BLaER1 (cell line): Measurements from ENCODE around the gene MAPT.
"Not testable (repeated sequence)": the region's sequence is repeated elsewhere in the genome, so short reads cannot be mapped to it uniquely, and the experiment has no call there.

Experiments
- H3K27ac ChIP-seq: shearing (Covaris generic); formaldehyde crosslinking; 2 replicates; pipeline ENCODE4 v1.8.1; 2022
- H3K27me3 ChIP-seq: shearing (Covaris generic); formaldehyde crosslinking; 2 replicates; pipeline ENCODE4 v1.8.1; 2022
- H3K36me3 ChIP-seq: shearing (Covaris generic); formaldehyde crosslinking; 2 replicates; pipeline ENCODE4 v1.8.1; 2022
- H3K4me1 ChIP-seq: shearing (Covaris generic); formaldehyde crosslinking; 2 replicates; pipeline ENCODE4 v1.8.1; 2022
- H3K4me2 ChIP-seq: shearing (Covaris generic); formaldehyde crosslinking; 2 replicates; pipeline ENCODE4 v1.8.1; 2022
- H3K4me3 ChIP-seq: shearing (Covaris generic); formaldehyde crosslinking; 2 replicates; pipeline ENCODE4 v1.8.1; 2022
- H3K9ac ChIP-seq: shearing (Covaris generic); formaldehyde crosslinking; 2 replicates; pipeline ENCODE4 v1.8.1; 2022
- H3K9me3 ChIP-seq: shearing (Covaris generic); formaldehyde crosslinking; 2 replicates; pipeline ENCODE4 v1.8.1; 2022
- H4K20me1 ChIP-seq: shearing (Covaris generic); formaldehyde crosslinking; 2 replicates; pipeline ENCODE4 v1.8.1; 2022
- Cebpa-rat ChIP-seq: shearing (Covaris generic); IDR thresholded peaks from 2 replicates; pipeline ENCODE4 v1.8.1; 2022

The MAPT gene

DNA sequence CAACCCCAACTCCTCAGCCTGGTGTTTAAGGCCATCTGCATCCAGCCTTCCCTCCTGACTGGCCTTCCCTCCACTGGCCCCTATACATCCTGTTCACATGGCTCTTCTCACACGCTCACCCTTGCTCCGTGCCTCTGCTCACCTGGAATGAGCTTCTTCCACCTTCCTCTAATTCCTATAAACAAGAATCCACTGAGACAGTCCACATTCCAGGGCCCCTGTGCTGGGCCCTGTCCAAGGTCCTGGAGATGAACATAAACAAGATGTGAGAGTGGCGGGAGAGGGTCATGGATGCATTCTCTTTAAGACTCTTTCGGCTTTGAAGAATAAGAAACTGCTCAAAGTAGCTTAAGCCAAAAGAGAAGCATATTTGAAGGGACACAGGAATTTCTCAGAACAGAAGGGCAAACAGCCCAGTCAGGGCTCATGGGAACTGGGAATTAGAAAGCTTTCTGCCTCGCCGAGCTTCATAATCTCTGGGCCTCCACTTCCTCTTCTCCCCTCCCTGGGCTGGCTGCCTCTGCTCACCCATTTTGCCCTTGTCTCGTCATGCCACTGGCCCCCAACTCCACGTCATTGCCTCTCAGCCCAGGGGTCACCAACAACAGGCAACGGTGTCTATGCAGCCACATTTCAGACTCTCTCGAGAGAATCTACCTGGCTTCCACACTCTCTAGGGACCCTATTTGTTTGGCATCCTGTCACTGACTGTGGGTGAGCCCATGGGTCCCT lies 36.2 kb upstream of the MAPT start:
- peaks cover 10% of the 10 kb centered on the region; the same call in 1 of the 2 replicates for H4K20me1 ChIP-seq
- no peaks in the 10 kb centered on the region for H3K4me1 ChIP-seq
- TF ChIP-seq Cebpa-rat: no peak
- no peak overlapping the region for H3K27ac ChIP-seq
- H3K9me3 ChIP-seq: 0 out of 2 replicates have a peak, but pooled peaks cover 4% of the 10 kb centered on the region
- no peak overlapping the region for H3K4me3 ChIP-seq
- H3K9ac ChIP-seq: no peak overlapping the region
- H3K4me2 ChIP-seq: no peak overlapping the region
- no peaks in the 10 kb centered on the region for H3K36me3 ChIP-seq
- no peaks in the 10 kb centered on the region for H3K27me3 ChIP-seq

DNA sequence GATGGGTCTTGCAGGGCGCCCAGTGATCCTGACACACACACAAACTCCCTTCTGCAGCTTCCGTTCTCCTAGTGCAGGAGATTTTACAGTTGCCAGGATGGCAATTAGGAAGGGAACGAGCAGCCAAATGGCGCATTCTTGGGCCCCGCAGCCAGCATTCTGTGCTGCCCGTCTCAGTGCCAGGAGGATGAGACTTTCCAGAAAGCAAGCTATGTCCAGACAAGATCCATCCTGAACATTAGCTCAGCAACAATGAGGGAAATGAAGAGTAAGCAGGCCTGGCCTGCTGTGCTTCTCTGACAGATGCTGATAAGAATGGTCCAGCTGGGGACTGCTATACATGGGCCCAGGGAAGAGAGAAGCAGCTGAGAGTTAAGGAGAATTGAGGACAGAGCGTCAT lies 33.2 kb upstream of the MAPT start:
- no peaks in the 10 kb centered on the region for H3K4me1 ChIP-seq
- 0 out of 2 replicates have a peak, but pooled peaks cover 4% of the 10 kb centered on the region for H3K9me3 ChIP-seq
- no peaks in the 10 kb centered on the region for H3K36me3 ChIP-seq
- no peaks in the 10 kb centered on the region for H3K27me3 ChIP-seq
- H3K4me2 ChIP-seq: no peak overlapping the region
- H3K9ac ChIP-seq: no peak overlapping the region
- no peak overlapping the region for H3K27ac ChIP-seq
- H3K4me3 ChIP-seq: no peak overlapping the region
- no peak for TF ChIP-seq Cebpa-rat
- H4K20me1 ChIP-seq: peaks cover 10% of the 10 kb centered on the region; the same call in 1 of the 2 replicates

DNA sequence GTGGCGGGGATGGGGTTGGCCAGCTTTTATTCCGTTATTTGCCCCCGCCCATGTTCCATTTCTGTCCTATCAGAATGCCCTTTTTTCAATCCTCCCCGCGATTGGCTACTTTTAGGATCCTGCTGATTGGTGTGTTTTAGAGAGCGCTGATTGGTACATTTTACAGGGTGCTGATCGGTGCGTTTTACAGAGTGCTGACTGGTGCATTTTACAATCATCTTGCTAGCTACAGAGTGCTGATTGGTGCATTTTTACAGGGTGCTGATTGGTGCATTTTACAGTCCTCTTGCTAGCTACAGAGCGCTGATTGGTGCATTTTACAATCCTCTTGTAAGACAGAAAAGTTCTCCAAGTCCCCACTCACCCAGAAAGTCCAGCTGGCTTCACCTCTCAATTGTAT lies 32.2 kb upstream of the MAPT start:
- peaks cover 10% of the 10 kb centered on the region; the same call in 1 of the 2 replicates for H4K20me1 ChIP-seq
- not testable (repeated sequence) for H3K9me3 ChIP-seq, H3K27ac ChIP-seq, H3K4me1 ChIP-seq, H3K36me3 ChIP-seq, H3K4me3 ChIP-seq, H3K9ac ChIP-seq, H3K4me2 ChIP-seq, H3K27me3 ChIP-seq

DNA sequence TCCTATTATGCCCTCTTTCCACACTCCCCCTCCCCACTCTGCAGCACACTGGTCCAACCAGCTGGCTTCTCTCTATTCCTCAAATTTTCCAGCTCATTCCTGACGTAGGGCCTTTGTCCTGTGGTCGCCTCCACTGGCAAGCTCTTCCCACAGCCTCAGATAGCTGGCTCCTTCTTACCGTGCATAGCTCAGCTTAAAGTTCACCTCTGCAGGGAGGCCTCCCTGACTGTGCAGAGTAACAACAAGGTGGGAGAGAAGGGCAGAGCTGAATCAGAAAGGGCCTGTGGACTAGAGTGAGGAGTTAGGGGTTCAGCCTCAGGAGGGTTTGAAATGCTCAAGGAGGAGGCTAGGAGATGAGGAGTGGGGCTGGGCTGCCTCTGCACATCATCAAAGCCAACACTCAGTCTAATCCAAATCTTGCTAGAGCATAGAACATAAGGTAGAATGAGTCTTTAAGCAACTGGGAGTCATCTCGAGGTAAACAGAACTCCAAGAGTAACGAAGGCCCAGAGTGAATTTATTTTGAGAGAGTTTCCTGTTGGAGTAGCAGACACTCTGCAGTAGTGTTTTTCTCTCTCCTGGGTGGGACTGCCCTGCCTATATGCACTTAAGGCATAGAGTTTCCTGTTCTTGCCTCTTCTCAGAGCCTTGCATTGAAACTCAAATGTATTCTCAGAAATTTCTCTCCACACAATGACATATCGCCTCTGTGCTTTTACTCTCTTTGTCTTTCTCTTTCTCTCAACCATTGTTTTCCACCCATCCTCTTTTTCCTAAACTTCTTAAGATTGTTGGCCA lies 30.3 kb upstream of the MAPT start:
- Histone ChIP-seq H3K36me3 (no peaks in the 10 kb centered on the region), H3K27me3 (no peaks in the 10 kb centered on the region), H3K4me3 (no peak overlapping the region), H3K9me3 (0 out of 2 replicates have a peak, but pooled peaks cover 4% of the 10 kb centered on the region), H3K4me1 (no peaks in the 10 kb centered on the region), H3K27ac (no peak overlapping the region), H3K9ac (no peak overlapping the region), H3K4me2 (no peak overlapping the region), H4K20me1 (peaks cover 5% of the 10 kb centered on the region; the same call in 1 of the 2 replicates)
- no peak for TF ChIP-seq Cebpa-rat

DNA sequence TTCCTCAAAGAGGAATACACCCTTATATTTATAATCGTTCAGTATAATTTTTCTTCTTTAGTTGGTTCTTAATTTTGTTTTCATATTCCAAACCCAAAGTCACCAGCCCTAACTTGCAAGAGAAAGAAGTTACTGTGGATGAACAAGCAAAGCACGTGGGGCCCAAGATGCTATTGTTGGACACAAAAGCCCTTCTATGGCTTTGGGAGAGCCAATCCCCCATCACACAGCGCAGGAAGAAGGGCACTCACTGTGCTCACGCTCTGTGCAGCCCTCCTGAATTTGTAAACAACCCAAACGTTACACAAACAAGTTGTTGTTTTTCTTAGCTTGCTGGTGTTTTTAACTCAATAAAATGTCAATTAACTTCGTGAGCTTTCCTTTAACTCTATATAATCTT lies 27.2 kb upstream of the MAPT start:
- H3K36me3 ChIP-seq: no peaks in the 10 kb centered on the region
- no peaks in the 10 kb centered on the region for H3K9me3 ChIP-seq
- no peak overlapping the region for H3K27ac ChIP-seq
- no peak overlapping the region for H3K9ac ChIP-seq
- H3K4me3 ChIP-seq: no peak overlapping the region
- H3K4me1 ChIP-seq: peaks cover 8% of the 10 kb centered on the region
- no peaks in the 10 kb centered on the region for H4K20me1 ChIP-seq
- no peaks in the 10 kb centered on the region for H3K27me3 ChIP-seq
- no peak overlapping the region for H3K4me2 ChIP-seq
- TF ChIP-seq Cebpa-rat: no peak

DNA sequence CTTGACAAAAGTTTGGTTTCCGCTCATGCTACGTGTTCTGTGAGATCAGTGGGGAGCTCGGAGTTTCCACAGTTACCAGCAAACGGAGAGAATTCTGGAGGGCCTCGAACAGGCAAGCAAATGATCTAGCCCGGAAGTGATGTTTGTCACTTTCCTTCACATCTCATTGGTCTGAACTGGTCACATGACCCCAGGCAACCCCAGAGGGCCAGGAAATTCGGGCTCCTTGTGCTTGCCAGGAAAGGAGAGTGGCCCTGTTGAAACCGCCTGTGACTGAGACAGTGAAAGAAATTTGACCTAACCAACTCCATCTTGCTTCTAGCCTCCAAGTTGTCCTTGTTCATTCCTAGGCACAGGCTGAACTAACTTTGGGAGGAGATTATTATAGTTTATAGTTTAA lies 26.7 kb upstream of the MAPT start:
- Histone ChIP-seq H3K4me1 (peaks cover 8% of the 10 kb centered on the region), H3K27ac (no peak overlapping the region), H3K4me3 (no peak overlapping the region), H3K4me2 (no peak overlapping the region), H3K9me3 (no peaks in the 10 kb centered on the region), H3K36me3 (no peaks in the 10 kb centered on the region), H4K20me1 (no peaks in the 10 kb centered on the region), H3K27me3 (no peaks in the 10 kb centered on the region), H3K9ac (no peak overlapping the region)
- TF ChIP-seq Cebpa-rat: no peak

DNA sequence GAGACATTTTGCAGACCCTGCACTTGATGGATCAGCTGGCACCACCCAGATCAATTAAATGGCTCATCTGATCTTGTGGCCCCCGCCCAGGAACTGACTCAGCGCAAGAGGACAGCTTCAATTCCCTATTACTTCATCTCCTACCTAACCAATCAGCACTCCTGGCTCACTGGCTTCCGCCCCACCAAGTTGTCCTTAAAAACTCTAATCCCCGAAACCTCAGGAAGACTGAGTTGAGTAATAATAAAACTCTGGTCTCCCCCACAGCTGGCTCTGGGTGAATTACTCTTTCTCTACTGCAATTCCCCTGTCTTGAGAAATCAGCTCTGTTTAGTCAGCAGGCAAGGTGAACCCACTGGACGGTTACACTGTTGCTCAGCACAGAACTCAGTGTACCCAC lies 26.1 kb upstream of the MAPT start:
- H4K20me1 ChIP-seq: no peaks in the 10 kb centered on the region
- H3K4me3 ChIP-seq: no peak overlapping the region
- no peaks in the 10 kb centered on the region for H3K9me3 ChIP-seq
- no peaks in the 10 kb centered on the region for H3K36me3 ChIP-seq
- H3K4me2 ChIP-seq: no peak overlapping the region
- H3K4me1 ChIP-seq: peaks cover 11% of the 10 kb centered on the region
- no peak overlapping the region for H3K9ac ChIP-seq
- no peak overlapping the region for H3K27ac ChIP-seq
- TF ChIP-seq Cebpa-rat: no peak
- H3K27me3 ChIP-seq: no peaks in the 10 kb centered on the region

DNA sequence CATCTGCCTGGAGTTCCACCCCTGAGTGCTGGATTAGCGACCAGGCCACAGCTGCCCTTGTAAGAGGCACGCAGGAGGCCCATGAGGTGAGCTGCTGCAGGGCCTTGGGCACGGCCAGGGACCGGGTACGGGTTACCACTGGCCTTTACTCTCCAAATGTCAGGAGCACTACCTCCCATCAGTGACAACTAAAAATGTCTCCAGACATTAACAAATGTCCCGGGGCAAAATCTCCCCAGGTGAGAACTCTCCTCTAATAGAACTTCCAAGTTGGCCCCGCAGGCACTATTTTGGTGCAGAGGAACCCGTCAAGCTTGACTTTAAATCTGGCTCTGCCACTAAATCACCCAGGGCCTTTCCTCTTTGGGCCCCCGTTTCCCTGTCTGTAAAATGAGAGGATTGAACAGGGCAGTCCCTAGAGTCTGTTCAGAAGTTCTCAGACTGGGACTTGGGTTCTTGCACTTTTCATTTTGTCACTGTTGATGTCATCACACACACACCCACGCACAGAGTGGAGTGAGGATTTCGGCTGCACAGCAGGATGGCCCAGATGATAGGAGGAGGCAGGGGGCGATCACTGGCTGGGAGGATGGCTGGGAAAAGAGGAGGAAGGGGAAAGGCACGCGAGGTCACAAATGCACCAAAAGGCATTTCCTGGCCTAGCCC lies 24.5 kb upstream of the MAPT start:
- TF ChIP-seq Cebpa-rat: no peak
- no peaks in the 10 kb centered on the region for H3K9me3 ChIP-seq
- no peaks in the 10 kb centered on the region for H4K20me1 ChIP-seq
- H3K36me3 ChIP-seq: no peaks in the 10 kb centered on the region
- H3K27me3 ChIP-seq: no peaks in the 10 kb centered on the region
- no peak overlapping the region for H3K9ac ChIP-seq
- H3K4me2 ChIP-seq: peak overlapping the region; percentile 12; the same call in 1 of the 2 replicates
- H3K27ac ChIP-seq: no peak overlapping the region
- H3K4me3 ChIP-seq: no peak overlapping the region
- peaks cover 20% of the 10 kb centered on the region for H3K4me1 ChIP-seq

DNA sequence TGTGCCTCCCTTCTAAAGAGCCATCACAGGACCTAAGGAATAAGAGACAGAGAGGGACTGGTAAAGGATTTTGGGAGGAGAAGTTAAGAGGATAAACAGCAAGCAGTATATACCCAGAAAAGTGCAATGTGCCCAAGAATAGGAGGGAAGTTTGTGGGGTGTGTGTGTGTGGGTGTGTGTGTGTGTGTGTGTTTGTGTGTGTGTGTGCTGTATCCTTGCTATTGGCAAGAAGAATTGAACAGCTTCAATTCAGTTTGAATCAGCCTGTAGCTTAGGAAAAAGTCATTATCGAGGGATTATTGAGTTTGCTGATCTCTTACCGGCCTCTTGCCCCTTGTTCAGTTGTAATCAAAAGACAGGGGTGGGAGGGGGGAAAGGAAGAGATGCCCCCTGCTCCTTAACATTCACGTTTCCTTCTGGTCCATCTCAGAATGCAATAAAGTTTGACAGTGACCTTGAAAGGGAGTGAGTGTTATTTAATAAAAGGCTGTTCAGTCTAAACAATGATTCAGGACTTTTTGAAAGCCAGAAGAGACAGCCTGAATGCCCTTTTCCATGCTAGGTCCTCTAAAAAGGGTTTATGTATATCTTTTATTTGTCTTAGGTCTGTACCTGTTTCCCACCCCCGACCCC lies 23.9 kb upstream of the MAPT start:
- H3K27me3 ChIP-seq: no peaks in the 10 kb centered on the region
- no peaks in the 10 kb centered on the region for H3K9me3 ChIP-seq

More for the DNA sequence above, 23.9 kb upstream of the MAPT start:
- Histone ChIP-seq H3K27ac (no peak overlapping the region), H3K4me2 (0 out of 2 replicates have a peak overlapping the region, but pooled peaks have one; percentile 12), H3K4me1 (peaks cover 20% of the 10 kb centered on the region), H3K9ac (no peak overlapping the region), H4K20me1 (no peaks in the 10 kb centered on the region), H3K36me3 (no peaks in the 10 kb centered on the region), H3K4me3 (no peak overlapping the region)
- no peak for TF ChIP-seq Cebpa-rat
